Cerebellar nuclear complex (tissue), 1 donor: ENCODE data around the gene BTBD16.

Experiments
- DNase-seq, 2 experiments: peaks; one replicate each; lab custom pipeline; 2025; lab: John Stamatoyannopoulos, UW

The BTBD16 gene

DNA sequence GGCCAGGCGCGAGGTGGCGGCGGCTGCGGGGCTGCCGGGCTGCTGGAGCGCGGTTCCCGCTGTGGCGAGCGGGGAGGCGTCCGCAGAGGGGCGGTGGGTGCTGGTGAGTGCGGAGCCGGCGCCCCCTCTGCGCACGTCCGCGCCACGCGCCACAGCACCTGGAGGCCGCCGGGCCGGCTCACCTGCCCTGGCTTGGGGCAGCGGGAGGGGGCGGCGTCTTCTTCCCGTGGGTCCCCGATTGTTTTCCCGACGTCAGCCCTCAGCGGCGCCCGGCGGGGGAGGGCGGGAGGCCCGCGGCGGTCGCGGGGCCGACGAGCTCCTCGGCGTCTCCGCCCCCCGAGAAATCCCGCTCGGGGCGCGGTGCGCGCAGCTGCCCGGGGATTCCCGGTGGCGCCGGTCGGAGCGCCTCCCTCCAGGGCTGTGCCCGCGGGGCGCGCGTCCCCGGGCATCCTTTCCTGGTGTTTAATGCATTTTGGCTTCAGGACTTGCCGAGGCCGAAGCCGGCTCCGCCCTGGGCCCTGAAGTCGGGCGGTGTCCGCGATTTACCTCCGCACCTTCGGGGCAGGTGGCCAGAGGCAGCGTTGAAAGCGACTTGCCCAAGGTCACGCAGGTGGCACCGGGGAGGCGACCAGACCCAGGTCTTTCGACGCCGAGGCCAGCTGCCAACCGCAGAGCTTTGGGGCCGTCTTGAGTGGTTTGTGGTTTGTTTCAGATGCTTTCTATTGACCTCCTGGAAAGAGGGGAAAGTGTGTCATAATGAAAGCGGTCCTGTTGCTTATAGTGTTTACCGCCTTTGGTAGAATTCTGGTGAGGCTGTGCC, 104.0 kb downstream of the BTBD16 start:
- peak in 1 of 2 experiments; percentile 5 for DNase-seq

DNA sequence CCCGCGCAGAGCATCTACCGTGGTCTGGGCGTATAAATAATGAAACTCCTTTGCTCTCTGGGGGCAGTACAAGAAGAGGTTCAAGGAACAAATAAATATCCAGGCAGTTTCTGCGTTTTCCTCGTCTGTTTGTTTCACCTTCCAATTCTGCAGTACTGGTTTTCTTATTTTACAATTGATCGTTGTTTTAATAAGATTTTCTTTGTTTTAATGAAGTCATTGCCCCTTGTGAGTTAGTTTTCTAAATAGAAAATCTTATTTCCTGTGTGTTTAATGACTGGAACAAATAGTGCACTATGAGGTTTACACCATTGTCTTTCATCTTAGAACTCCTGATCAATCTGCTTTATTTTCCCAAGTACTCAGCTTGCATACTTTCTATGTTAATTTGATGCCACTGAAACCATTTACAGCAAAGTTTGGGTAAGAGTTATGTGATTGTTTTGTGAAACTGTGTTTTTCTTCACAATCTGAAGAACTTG, 104.6 kb downstream of the BTBD16 start:
- no peak for DNase-seq

DNA sequence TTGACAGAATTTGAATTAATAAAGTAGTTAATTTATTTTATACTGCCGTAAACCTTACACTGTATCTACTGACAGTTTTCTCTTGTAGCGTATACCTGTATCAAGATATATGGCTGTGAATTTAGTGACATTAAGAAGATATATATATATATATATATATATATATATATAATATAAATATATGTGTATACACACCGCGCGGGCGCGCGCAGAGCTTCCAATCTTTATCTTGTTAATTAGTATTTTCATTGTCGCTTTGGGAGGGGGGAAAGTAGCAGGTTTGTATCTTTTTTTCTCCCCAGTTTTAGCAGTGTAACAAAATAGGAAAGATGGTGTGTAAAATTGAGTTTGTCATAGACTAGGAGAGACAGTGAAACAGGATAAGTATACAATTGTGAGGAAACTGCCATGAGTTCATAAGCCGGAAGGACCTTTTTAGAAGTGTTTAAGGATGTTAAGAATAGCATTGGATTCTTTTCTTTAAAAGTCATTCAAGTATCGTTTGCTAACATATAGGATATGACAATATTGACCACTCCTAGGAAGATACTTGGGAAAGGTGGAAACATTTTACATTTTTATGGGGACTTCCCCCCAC, 105.4 kb downstream of the BTBD16 start:
- DNase-seq = no peak

DNA sequence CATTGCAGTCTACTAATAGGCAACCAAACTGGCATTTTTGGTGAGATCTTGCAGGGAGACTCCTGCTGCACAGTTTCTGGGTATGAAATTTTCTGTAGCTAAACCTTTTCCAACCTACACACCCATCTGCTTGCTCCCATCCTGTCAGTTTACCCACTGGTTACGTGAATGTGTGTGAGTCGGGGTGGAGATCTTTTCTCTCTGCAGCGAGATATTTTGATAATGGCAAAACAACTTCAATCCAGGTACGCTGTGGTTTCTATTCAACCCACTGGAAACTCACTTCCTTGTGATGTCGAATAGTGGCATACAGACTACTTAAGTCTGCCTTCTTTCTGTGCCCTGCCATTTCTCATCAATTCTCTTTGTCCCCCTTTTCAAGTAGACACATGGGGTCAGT, 107.9 kb downstream of the BTBD16 start:
- DNase-seq = no peak

DNA sequence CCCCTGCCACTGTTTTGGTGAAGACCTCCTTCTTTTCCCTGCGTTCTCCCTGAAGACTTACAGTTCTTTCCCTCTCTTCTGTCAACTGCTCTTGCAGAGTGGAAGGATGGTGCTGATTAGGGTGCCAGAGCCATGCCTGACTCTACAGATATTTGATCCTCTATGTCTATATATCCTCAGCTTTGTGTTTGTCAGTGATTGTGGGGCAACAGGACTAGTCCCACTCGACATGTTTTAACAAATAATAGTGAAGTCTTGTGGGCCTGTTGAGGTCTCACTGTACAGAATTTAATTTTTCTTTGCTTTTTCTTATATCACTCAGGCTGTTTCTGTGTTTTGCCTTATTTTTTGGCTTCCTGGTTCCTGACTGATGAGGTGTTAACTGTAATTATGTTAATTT, 108.4 kb downstream of the BTBD16 start:
- DNase-seq = no peak

DNA sequence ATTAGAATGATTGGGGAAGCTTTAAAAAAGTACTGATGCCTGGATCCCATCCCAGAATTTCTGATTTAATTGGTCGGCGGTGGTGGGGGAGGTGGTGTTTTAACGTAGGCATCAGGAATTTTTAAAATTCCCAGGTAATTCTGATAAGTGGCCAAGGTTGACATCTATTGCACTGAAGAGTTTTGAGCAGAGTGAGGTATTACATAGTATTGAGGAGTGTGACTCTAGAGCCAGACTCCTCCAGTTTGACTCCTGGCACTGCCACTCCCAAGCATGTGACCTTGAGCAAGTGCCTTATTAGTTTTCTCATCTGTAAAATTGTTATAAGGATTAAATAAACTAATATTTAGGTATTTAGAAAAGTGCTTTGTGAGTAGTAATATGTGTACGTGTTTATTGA, 109.6 kb downstream of the BTBD16 start:
- DNase-seq = no peak

DNA sequence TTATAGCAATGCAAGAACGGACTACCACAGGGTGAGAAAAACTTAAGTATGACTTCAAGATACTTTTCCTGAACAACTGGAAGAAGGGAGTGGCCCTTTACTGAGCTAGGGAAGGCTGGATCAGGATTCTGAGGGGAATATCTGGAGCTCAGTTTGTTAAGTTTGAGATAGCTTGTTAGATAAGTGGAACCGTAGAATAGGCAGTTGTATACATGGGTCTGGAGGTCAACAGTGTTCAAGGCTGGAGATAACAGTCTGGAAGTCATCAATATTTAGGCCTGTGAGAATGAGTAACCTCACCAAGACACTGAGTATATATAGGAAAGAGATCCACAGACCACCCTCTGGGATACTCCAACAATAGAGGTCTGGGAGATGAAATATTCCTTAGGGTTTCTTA, 110.6 kb downstream of the BTBD16 start:
- DNase-seq = no peak

DNA sequence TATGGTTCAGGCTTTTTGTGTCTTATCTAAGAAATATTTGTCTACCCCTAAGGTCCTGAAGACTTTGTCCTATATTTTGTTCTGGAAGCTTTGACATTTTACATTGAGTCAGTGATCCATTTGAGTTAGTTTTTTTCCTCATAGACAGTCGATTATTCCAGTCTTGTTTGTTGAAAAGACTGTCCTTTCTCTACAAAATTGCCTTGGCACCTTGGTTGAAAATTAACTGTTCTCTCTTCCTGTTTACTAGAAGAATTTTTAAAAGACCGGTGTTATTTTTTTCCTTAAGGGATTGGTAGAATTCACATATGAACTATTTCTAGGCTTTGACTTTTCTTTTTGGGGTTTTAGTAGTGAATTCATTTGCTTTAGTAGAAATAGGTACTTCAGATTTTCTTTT, 115.4 kb downstream of the BTBD16 start:
- no peak for DNase-seq

DNA sequence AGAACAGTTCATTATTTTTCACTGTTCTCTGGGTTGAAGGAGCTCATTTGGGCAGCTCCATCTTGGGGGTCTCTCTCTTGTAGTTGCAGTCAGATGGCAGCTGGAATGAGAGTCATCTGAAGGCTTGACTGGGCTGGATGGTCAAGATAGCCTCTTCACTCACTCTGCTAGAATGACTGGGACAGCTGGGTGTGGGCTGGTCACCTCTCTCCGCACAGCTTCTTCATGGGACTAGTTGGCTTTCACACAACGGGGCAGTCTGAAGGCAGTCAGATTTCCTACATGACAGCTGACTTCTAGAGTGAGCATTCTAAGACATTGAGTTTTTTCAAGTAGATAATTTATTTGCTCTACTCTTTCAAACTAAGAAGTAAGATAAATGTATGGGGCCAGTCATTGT, 116.5 kb downstream of the BTBD16 start:
- no peak for DNase-seq
